HepG2 (cell line): ENCODE results near the gene GATAD2B. TPM values are rescaled to one million over a fixed set of nuclear protein-coding genes. Genes with fewer than 3 reads are reported as not detected.

Source experiments
- ATAC-seq: fragments of 200-7000 bp; cut with Tn5 transposase; 3 replicates; pipeline ENCODE4 v1.9.1; 2020; ENCODE audit warnings: mild to moderate bottlenecking, moderate library complexity
- BruUV-seq: library from RNA; stranded (reverse); fragments of 400-500 nt; replicated peaks from 2 replicates; lab custom pipeline; 2021; lab: Mats Ljungman, UMichigan
- CTCF ChIA-PET: fragments of 300-600 bp; formaldehyde crosslinking; extraction: SDS; loops from one replicate; lab custom pipeline; 2021; ENCODE audit warnings: low total read pairs, inconsistent platforms, low intra/inter-chr PET ratio; lab: Yijun Ruan, JAX
- POLR2A ChIA-PET: fragments of 350-600 bp; sonication (Branson Sonifier 250); formaldehyde crosslinking; loops from one replicate; lab custom pipeline; 2020; ENCODE audit warnings: antibody characterized with exemption, inconsistent platforms; lab: Yijun Ruan, JAX
- DNase-seq: peaks from one replicate; pipeline ENCODE4 v3.0.0-alpha.2; 2015; ENCODE audit warnings: low spot score
- FAIRE-seq: peaks from 3 replicates; lab custom pipeline; 2011; peaks lifted over from hg19 to GRCh38; lab: Jason Lieb, UNC
- H2AFZ ChIP-seq: one replicate; pipeline ENCODE4 v1.6.1; 2011; ENCODE audit warnings: low read length, inconsistent platforms
- H3K27ac ChIP-seq: fragments of 300-600 bp; 3 replicates; pipeline ENCODE4 v1.8.0; 2011; ENCODE audit warnings: mixed run types, mild to moderate bottlenecking, mixed read lengths, low read length, inconsistent platforms; ENCODE audit not compliant: insufficient read depth; ENCODE audit errors: extremely low read length
- H3K27me3 ChIP-seq, 2 experiments: fragments of 200-600 bp in 1 of 2; 2 replicates in 1 of 2; 3 replicates in 1 of 2; pipeline versions ENCODE4 v1.6.0 to v1.8.0; 2011; ENCODE audit warnings: low read length in 2 of 2, mild to moderate bottlenecking in 2 of 2, moderate library complexity in 2 of 2, inconsistent platforms in 1 of 2; ENCODE audit not compliant: insufficient read depth in 2 of 2, control insufficient read depth in 1 of 2
- H3K36me3 ChIP-seq, 2 experiments: fragments of 200-600 bp in 1 of 2; replicated peaks in 1 of 2; 2 replicates in 1 of 2; 3 replicates in 1 of 2; pipeline versions ENCODE4 v1.5.1 to v1.8.0; 2011; ENCODE audit warnings: low read length in 2 of 2, inconsistent platforms in 1 of 2; ENCODE audit not compliant: insufficient read depth in 2 of 2, control insufficient read depth in 1 of 2
- H3K4me1 ChIP-seq: 2 replicates; pipeline ENCODE4 v1.5.1; 2012; ENCODE audit warnings: low read length, inconsistent platforms; ENCODE audit not compliant: insufficient read depth
- H3K4me2 ChIP-seq: 2 replicates; pipeline ENCODE4 v1.6.0; 2011; ENCODE audit warnings: low read depth, low read length, inconsistent platforms
- H3K4me3 ChIP-seq, 3 experiments: fragments of 200-600 bp in 1 of 3; sonication (generic), shearing (Covaris generic) in 1 of 3; replicated peaks in 1 of 3; 2 replicates each; pipeline ENCODE4 v1.5.1; 2011 to 2016; ENCODE audit warnings: low read length in 3 of 3, inconsistent platforms in 2 of 3, low read depth in 2 of 3, mild to moderate bottlenecking in 2 of 3, control low read depth in 1 of 3, mixed read lengths in 1 of 3; ENCODE audit not compliant: insufficient read depth in 1 of 3
- H3K79me2 ChIP-seq: one replicate; pipeline ENCODE4 v1.6.1; 2011; ENCODE audit warnings: low read length, inconsistent platforms; ENCODE audit not compliant: insufficient read depth
- H3K9ac ChIP-seq: 2 replicates; pipeline ENCODE4 v1.6.0; 2011; ENCODE audit warnings: mild to moderate bottlenecking, low read depth, low read length, inconsistent platforms; ENCODE audit not compliant: insufficient read depth
- H3K9me3 ChIP-seq: 2 replicates; pipeline ENCODE4 v1.5.1; 2012; ENCODE audit warnings: mild to moderate bottlenecking, low read length
- H4K20me1 ChIP-seq: 2 replicates; pipeline ENCODE4 v1.6.0; 2011; ENCODE audit warnings: inconsistent platforms, mild to moderate bottlenecking, low read length, moderate library complexity; ENCODE audit not compliant: insufficient read depth
- AGO2 ChIP-seq: fragments of 200-400 bp; formaldehyde crosslinking; optimal IDR thresholded peaks from 2 replicates; pipeline ENCODE3; 2017; ENCODE audit warnings: mild to moderate bottlenecking, low read depth, low read length, moderate library complexity
- ARNT2 ChIP-seq: sonication (generic); formaldehyde crosslinking; IDR thresholded peaks from 2 replicates; pipeline ENCODE4 v1.8.0; 2022; ENCODE audit warnings: mild to moderate bottlenecking, low read depth, missing genetic modification reagents, moderate library complexity
- FOSL1 ChIP-seq: sonication (generic); formaldehyde crosslinking; IDR thresholded peaks from 2 replicates; pipeline ENCODE4 v1.9.0; 2021; ENCODE audit warnings: missing genetic modification reagents, borderline replicate concordance
- HINFP ChIP-seq: sonication (generic); formaldehyde crosslinking; IDR thresholded peaks from 2 replicates; pipeline ENCODE4 v1.4.0; 2020; ENCODE audit warnings: low read depth, mild to moderate bottlenecking, missing genetic modification reagents
- KDM1A ChIP-seq: IDR thresholded peaks from 2 replicates; pipeline ENCODE4 v1.6.1; 2016; ENCODE audit warnings: missing compliant biosample characterization
- KLF12 ChIP-seq: sonication (generic); formaldehyde crosslinking; IDR thresholded peaks from 2 replicates; pipeline ENCODE4 v1.4.0; 2020; ENCODE audit warnings: missing genetic modification reagents, borderline replicate concordance
- MAF1 ChIP-seq: sonication (generic); formaldehyde crosslinking; IDR thresholded peaks from 2 replicates; pipeline ENCODE4 v1.5.0; 2020; ENCODE audit warnings: missing genetic modification reagents, borderline replicate concordance
- NFYC ChIP-seq: IDR thresholded peaks from 2 replicates; pipeline ENCODE4 v1.6.1; 2016; ENCODE audit warnings: missing genetic modification reagents, missing compliant biosample characterization
- POLR2A ChIP-seq, 2 experiments: IDR thresholded peaks; 2 replicates each; pipeline ENCODE4 v1.6.1; 2011; ENCODE audit warnings: low read depth in 2 of 2, low read length in 2 of 2, mild to moderate bottlenecking in 1 of 2, moderate library complexity in 1 of 2; ENCODE audit not compliant: insufficient read depth in 1 of 2
- RBFOX2 ChIP-seq: fragments of 200-400 bp; formaldehyde crosslinking; IDR thresholded peaks from 2 replicates; pipeline ENCODE4 v1.6.1; 2017; ENCODE audit warnings: low read depth, mild to moderate bottlenecking, low read length
- SAP130 ChIP-seq: IDR thresholded peaks from 2 replicates; pipeline ENCODE4 v1.6.1; 2016; ENCODE audit warnings: low read depth
- SMC3 ChIP-seq: IDR thresholded peaks from 2 replicates; pipeline ENCODE4 v1.6.1; 2011; ENCODE audit warnings: low read length, improper control_type of control experiment
- ZNF121 ChIP-seq: sonication (generic); formaldehyde crosslinking; IDR thresholded peaks from 2 replicates; pipeline ENCODE4 v1.5.0; 2020; ENCODE audit warnings: mild to moderate bottlenecking, missing genetic modification reagents
- ZNF580 ChIP-seq: IDR thresholded peaks from 2 replicates; pipeline ENCODE4 v1.6.1; 2016; ENCODE audit warnings: low read depth, borderline replicate concordance
- ZNF629 ChIP-seq: sonication (generic); formaldehyde crosslinking; conservative IDR thresholded peaks from 2 replicates; pipeline ENCODE4 v1.5.0; 2020; ENCODE audit warnings: missing genetic modification reagents
- WGBS: methylation state at CpG from one replicate; pipeline ENCODE4 v1.1.6; 2017; ENCODE audit warnings: low lambda C conversion rate; 5-methylcytosine and 5-hydroxymethylcytosine counted together
- in situ Hi-C: cut with HindIII; loops from 2 replicates; pipeline ENCODE4 v1.10.0; 2017; ENCODE audit warnings: low pct_unique_long_range_greater_than_20kb; ENCODE audit not compliant: extremely low pct_ligation_motif_present
- intact Hi-C: fragments of 100-400 bp; cut with micrococcal nuclease; formaldehyde crosslinking; loops from one replicate; pipeline ENCODE4 v1.10.0; 2022; ENCODE audit not compliant: unreplicated experiment
- polyA plus RNA-seq, 8 experiments: library from polyadenylated mRNA; depleted of rRNA in 3 of 8; stranded (reverse) in 7 of 8; unstranded in 1 of 8; fragments of >200 nt; fragmentation: Illumina TruSeq in 4 of 8; extraction: Trizol in 4 of 8; gene quantifications; 2 replicates each; pipeline versions ENCODE4 v1.2.1 to v1.2.3, GENCODE V29; 2011 to 2016; ENCODE audit warnings: low read depth in 4 of 8, missing spikeins in 1 of 8, mixed read lengths in 1 of 8; ENCODE audit not compliant: insufficient read depth in 1 of 8
- total RNA-seq, 5 experiments: library from RNA; depleted of rRNA; stranded (reverse); fragments of >200 nt; fragmentation: Illumina TruSeq; extraction: Trizol; gene quantifications; 2 replicates each; pipeline ENCODE4 v1.2.3, GENCODE V29; 2016; ENCODE audit warnings: low read depth in 1 of 5
- TF ChIP-seq, protein P1 (sequence below): IDR thresholded peaks from 2 replicates; pipeline ENCODE4 v1.6.1; 2016

The GATAD2B gene
- total and polyA plus RNA-seq, 2 of the 13 experiments (the other 11 are each of a cell fraction or from before 2014, with no cell fraction given) = 3.2 to 5.2 TPM

GRCh38 chr1:153937331-153937730, 14.6 kb upstream of the GATAD2B start:
- H4K20me1 ChIP-seq = no peaks in the 10 kb centered on the region
- intact Hi-C loops = no loop called here
- BruUV-seq = no TSS peak
- ATAC-seq (no peak), DNase-seq (no peak), FAIRE-seq (no peak)
- H3K79me2 ChIP-seq = no peaks in the 10 kb centered on the region
- no peak overlapping the region for H2AFZ ChIP-seq
- CTCF ChIA-PET = no interaction called here
- no peaks in the 10 kb centered on the region for H3K27me3 ChIP-seq
- 100% methylated on average over 6 of the region's 10 CpGs for WGBS
- POLR2A ChIA-PET = no interaction called here
- H3K27ac ChIP-seq = no peak overlapping the region
- H3K4me1 ChIP-seq = no peaks in the 10 kb centered on the region
- H3K9ac ChIP-seq = no peak overlapping the region
- in situ Hi-C loops = no loop called here
- TF ChIP-seq KLF12 (CRISPR knock-in tag) = no peak
- peak; percentile 34; the same call in 1 of the 2 replicates for TF ChIP-seq ZNF629 (CRISPR knock-in tag)
- TF ChIP-seq, all 625 proteins: peak for 1
- no peaks in the 10 kb centered on the region for H3K9me3 ChIP-seq
- H3K36me3 ChIP-seq = peaks cover 25 to 62% of the 10 kb centered on the region in 2 experiments
- H3K4me3 ChIP-seq = no peak overlapping the region
- H3K4me2 ChIP-seq = no peak overlapping the region

GRCh38 chr1:153936011-153936802, 13.4 kb upstream of the GATAD2B start:
- no peak for DNase-seq
- Histone ChIP-seq H3K79me2 (no peaks in the 10 kb centered on the region), H3K4me2 (no peak overlapping the region), H3K36me3 (peaks cover 25 to 58% of the 10 kb centered on the region in 2 experiments), H4K20me1 (no peaks in the 10 kb centered on the region), H3K27ac (no peak overlapping the region), H3K27me3 (no peaks in the 10 kb centered on the region), H3K4me3 (no peak overlapping the region), H3K4me1 (no peaks in the 10 kb centered on the region), H3K9me3 (no peaks in the 10 kb centered on the region), H3K9ac (no peak overlapping the region), H2AFZ (no peak overlapping the region)
- ChIA-PET CTCF (no interaction called here), POLR2A (no interaction called here)
- FAIRE-seq = no peak
- ATAC-seq = no peak
- in situ Hi-C loops = no loop called here
- intact Hi-C loops = no loop called here
- BruUV-seq = no TSS peak
- WGBS = 98% methylated on average over 9 of the region's 12 CpGs
- TF ChIP-seq RBFOX2 (0 out of 2 replicates have a peak, but pooled peaks have one; percentile 28), ARNT2 (CRISPR knock-in tag) (no peak), MAF1 (CRISPR knock-in tag) (no peak), ZNF121 (CRISPR knock-in tag) (no peak), ZNF580 (CRISPR knock-in tag) (no peak), AGO2 (peak; percentile 30), HINFP (no peak), KDM1A (CRISPR knock-in tag) (no peak), POLR2A (IDR thresholded peaks at IDR 0.05; ENCODE audit: insufficient read depth in 1 of 2, low read depth in 2 of 2, low read length in 2 of 2) (no peak), SAP130 (no peak), NFYC (CRISPR knock-in tag) (no peak), SMC3 (no peak), FOSL1 (CRISPR knock-in tag) (no peak)
- TF ChIP-seq, protein P1, sequence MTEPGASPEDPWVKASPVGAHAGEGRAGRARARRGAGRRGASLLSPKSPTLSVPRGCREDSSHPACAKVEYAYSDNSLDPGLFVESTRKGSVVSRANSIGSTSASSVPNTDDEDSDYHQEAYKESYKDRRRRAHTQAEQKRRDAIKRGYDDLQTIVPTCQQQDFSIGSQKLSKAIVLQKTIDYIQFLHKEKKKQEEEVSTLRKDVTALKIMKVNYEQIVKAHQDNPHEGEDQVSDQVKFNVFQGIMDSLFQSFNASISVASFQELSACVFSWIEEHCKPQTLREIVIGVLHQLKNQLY (CRISPR knock-in tag) = no peak
